HL-60 (cell line): ENCODE data around the gene XIRP1.

Experiments used
- CTCF ChIP-seq: IDR thresholded peaks from one replicate; pipeline ENCODE4 v1.5.1; 2011; ENCODE audit warnings: low read length, control low read depth, inconsistent platforms; ENCODE audit not compliant: insufficient read depth
- POLR2AphosphoS5 ChIP-seq: IDR thresholded peaks from 2 replicates; pipeline ENCODE4 v1.6.1; 2012; ENCODE audit warnings: low read depth
- REST ChIP-seq: IDR thresholded peaks from 2 replicates; pipeline ENCODE4 v1.6.1; 2012; ENCODE audit warnings: low read depth; ENCODE audit not compliant: insufficient replicate concordance

GRCh38 chr3:39149059-39149455 is 43.3 kb downstream of the XIRP1 start:
- TF ChIP-seq CTCF = no peak
- TF ChIP-seq REST = no peak
- TF ChIP-seq POLR2AphosphoS5 = no peak
